Epidermal melanocyte (primary cell): ENCODE results near the gene CHAT.

Experiments
- DNase-seq: peaks from one replicate; pipeline ENCODE4 v3.0.0; 2011; ENCODE audit warnings: low spot score; ENCODE audit not compliant: insufficient read length

The CHAT gene

GRCh38 chr10:49628599-49628998, 14.8 kb downstream of the CHAT start:
- no peak for DNase-seq

GRCh38 chr10:49629431-49629881, 15.6 kb downstream of the CHAT start:
- DNase-seq: no peak

GRCh38 chr10:49631975-49632374, 18.1 kb downstream of the CHAT start:
- no peak for DNase-seq

GRCh38 chr10:49632406-49633317, 18.8 kb downstream of the CHAT start:
- DNase-seq: no peak

DNA sequence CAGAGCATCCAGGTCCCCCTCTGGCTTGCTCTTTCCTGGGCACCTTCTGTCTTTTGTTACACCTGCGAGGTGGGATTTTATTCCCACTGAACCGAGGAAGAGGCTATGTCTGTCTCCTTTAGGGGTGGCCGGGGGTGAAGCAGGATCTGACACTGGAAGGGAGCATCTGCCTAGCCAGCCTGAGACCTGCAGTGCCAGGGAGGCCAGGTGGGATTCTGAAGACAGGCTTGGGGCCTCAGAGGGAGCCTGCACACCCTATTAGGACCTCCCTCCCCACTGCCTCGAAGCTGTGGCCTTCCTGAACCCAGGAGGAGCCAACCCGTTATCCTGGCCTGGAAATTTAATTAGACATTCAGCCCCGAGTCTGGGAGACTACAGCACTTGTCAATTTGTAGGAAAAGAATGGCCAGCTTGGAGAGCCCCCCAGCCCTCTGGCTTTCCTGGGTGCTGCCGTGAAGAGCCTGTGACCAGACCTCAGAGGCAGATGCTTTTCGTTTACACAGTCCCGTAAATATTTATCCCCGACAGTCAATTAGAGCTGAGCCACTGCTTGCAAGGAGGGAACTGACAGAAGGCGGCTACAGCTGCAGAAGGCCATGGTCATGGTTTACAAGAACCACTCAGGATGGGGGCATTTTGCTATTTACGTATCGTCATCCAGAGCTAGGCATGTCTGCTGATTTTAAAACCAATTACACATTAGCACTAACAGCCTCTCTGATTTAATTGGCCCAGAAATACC, 19.7 kb downstream of the CHAT start:
- DNase-seq: no peak

- no peak for DNase-seq
Observed at GRCh38 chr10:49634069-49634660, 20.3 kb downstream of the CHAT start.

GRCh38 chr10:49642311-49642710, 28.5 kb downstream of the CHAT start:
- no peak for DNase-seq

DNA sequence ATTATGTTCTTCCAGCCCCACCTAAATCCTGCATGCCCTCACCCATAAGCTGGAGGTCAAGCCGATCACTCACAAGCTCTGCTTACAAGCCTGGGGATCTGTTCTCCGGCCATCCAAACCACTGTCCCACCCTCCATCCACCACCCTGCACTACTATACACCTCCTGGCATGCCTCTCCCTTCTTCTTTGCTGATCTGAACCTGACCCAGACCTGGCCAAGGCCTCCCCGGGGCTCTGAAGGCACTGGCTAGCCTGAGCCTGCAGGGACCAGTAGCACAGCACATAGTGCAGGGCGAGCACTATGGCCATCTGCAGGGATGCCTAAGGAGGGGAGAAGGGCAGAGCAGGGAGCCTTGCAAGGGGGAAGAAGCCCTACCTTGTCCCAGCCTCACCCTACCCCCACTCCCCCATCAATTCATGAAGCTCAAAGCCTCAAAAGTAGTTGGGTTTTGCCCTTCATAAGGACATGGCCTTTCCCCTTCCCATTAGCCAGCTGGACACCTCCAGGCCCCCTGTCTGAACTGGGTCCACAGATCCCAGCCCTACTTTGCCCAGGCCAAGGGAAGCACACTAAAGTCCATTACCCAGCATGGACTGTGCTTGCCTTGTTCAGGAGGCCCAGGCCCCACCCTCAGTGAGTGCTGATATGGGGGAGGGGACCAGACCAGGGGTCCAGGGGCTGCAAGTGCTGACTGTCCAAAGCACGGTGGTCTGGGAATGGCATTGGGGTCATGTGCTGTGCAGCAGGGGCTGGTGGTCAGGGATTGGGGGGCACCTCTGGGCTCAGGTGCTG, 29.6 kb downstream of the CHAT start:
- DNase-seq: no peak

DNA sequence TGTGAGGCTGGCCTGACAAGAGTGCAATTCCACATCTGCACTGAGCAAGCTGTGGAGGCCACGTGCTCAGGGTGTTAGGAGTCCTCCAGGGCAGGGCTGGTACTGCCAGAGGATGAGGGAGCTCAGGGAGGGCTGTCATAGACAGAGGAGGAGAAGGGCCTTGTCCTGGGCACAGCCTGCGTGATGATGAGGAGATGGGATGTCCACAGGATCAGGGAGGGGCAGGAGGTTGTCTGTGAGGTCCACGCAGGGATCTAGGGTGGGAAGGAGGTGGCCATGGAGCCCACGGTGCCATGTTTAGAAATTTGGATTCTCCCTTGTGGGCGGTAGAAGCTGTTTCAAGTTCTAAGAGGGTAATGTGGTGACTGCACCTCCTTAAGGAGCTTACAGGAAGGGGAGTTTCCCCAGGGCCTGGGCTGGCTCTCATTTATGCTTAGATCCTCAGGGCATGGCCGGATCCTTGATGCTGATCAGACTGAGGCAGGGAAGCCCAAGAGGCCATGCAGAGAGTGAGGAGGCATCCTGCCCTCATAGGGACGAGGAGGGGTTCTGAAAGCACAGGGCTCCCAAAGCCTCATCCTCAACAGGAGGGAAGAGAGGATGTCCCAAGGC, 30.3 kb downstream of the CHAT start:
- no peak for DNase-seq

- DNase-seq: no peak
Observed at GRCh38 chr10:49645417-49645816, 31.6 kb downstream of the CHAT start.

GRCh38 chr10:49645871-49646870, 32.3 kb downstream of the CHAT start:
- DNase-seq: no peak

DNA sequence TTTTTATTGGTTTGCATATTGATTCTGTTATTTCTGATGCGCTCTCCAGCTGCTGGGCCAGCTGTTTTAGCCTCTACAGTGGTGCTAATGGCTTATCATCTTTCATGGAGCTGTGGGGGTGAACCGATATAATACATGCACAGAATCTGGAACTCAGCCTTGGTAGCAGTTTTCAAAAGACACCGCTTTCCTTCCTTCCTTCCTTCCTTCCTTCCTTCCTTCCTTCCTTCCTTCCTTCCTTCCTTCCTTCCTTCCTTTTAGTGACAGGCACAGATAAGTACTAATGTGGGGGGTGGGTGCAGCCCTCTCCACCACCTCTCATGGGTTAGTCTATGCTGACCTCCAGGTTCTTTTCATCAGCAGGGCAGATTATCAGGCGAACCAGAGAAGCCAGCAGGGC, 33.7 kb downstream of the CHAT start:
- DNase-seq: no peak

GRCh38 chr10:49647985-49648795, 34.4 kb downstream of the CHAT start:
- DNase-seq: no peak

DNA sequence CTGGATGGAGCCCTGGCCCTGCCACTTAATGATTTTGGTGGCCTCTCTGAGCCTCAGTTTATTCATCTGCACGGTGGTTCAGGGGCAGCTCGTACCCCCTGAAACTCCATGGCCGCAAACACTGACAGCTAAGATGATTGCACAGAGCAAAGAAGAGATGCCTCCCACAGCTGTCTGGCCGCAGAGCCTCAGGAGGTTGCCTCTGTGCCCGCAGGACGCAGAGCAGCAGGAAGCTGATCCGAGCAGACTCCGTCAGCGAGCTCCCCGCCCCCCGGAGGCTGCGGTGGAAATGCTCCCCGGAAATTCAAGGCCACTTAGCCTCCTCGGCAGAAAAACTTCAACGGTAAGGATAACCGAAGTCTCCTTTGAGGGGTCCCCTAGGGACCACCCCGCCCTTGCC, 35.5 kb downstream of the CHAT start:
- no peak for DNase-seq

DNA sequence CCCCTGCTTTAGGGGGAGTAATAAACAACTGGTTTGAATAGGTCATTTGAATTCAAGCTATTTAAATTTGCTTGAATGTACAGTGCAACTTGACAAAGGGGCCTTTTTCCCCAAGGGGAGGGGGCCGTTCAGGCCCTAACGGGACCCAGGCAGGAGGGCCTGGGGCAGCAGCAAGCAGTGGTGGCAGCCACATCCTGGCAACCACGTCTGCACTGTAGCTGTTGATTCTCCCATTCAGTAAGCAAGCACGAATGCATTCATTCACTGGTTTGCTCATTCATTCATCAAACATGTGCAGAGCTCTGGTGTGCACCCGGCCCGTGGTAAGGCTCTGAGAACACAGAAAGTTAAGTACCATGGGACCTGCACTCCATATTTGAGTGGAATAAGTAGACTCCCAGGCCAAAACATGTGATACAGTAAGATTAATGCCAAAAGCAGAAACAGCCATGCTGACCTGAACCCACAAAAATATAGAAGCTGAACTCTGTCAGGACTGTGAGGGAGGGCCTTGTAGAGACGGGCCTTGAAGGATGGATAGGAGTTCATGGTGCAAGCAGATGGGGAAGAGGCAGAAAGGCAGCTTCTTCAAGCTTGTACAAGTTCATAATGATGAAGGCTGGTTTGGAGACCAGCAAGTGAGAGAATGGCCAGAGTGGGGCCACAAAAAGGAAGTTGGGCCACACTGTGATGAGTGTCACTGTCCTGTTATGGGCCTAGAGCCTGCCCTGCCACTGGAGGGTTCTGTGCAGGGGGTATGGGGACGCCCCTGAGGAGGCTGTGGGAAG, 36.3 kb downstream of the CHAT start:
- DNase-seq: no peak

DNA sequence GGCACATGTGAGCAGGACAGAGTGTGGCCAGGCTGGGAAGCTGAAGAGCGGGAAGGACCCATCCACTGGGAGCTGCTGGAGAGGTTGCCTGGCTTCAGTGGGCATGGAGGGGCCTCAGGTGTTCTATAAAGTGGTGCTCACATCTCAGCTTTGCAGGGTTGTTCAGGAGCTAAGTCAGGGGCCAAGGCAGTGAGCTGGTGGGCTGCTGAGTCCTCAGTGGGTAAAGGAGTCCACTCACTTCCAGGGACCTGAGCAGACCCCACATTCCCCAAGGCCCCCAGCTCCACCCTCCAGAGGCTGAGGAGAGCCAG, 36.8 kb downstream of the CHAT start:
- DNase-seq: no peak

DNA sequence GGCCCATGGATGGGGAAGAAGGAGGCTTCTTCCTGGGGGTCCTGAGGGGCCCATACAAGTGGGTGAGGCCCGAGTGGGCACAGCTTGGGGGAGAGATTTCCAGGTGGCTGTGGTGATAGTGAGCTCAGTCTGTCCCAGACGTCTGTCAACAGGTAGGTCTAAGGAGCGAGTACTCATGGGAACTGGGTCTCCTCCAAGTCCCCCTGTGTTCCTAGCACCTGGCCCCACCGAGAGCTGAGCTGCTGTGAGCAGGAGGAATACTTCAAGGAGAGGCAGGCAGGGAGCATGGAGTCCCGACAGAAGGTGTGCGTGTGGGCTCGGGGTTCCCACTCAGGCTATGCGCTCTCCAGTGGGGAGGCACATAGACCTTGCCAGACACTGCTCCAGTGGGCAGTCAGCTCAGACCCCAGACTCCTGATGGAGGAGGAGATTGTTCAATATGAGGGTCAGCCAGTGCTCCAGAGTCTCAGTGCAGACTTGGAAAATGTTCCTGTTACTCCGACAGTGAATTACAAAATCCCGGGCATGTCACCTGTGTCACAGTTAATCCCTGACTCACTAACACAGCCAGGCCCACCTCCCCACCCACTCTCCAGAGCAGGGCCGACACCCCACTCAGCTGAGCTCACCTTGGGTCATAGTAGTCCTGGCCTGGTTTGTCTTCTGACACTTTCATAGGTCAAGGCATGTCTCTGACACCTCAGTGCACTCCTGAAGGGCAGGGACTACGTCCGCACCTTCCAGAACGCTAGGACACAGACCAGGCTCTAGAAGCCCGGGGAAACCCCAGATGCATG, 37.4 kb downstream of the CHAT start:
- DNase-seq: no peak
